ENCODE measurements around the gene GPC6.

GPC6 gene

GRCh38 chr13:94444826-94445225, 1218.2 kb downstream of the GPC6 start:
- TF ChIP-seq CTCF (conservative IDR thresholded peaks at IDR 0.05; ENCODE audit: low read depth, low read length), result no peak
- Histone ChIP-seq H3K27me3 (ENCODE audit: insufficient read depth, low read depth) (no peaks in the 10 kb centered on the region), H4K20me1 (ENCODE audit: insufficient read depth) (no peaks in the 10 kb centered on the region), H3K4me1 (ENCODE audit: low read depth, poor library complexity, severe bottlenecking) (no peaks in the 10 kb centered on the region), H3K36me3 (ENCODE audit: insufficient read depth) (no peaks in the 10 kb centered on the region), H3K9ac (no peak overlapping the region), H3K4me3 (IDR thresholded peaks at IDR 0.05; ENCODE audit: insufficient read depth, low read depth, low read length) (no peak overlapping the region), H3K79me2 (ENCODE audit: insufficient read depth, low read depth) (no peaks in the 10 kb centered on the region), H2AFZ (ENCODE audit: low read depth) (no peak overlapping the region), H3K4me2 (no peak overlapping the region), H3K27ac (no peak overlapping the region)

GRCh38 chr13:94454334-94454733, 1227.7 kb downstream of the GPC6 start:
- Histone ChIP-seq H3K4me1 (ENCODE audit: low read depth, poor library complexity, severe bottlenecking) (no peaks in the 10 kb centered on the region), H3K79me2 (ENCODE audit: insufficient read depth, low read depth) (no peaks in the 10 kb centered on the region), H4K20me1 (ENCODE audit: insufficient read depth) (no peaks in the 10 kb centered on the region), H3K4me2 (no peak overlapping the region), H3K4me3 (IDR thresholded peaks at IDR 0.05; ENCODE audit: insufficient read depth, low read depth, low read length) (no peak overlapping the region), H3K27me3 (ENCODE audit: insufficient read depth, low read depth) (no peaks in the 10 kb centered on the region), H3K36me3 (ENCODE audit: insufficient read depth) (no peaks in the 10 kb centered on the region), H3K27ac (no peak overlapping the region), H3K9ac (no peak overlapping the region), H2AFZ (ENCODE audit: low read depth) (no peak overlapping the region)
- TF ChIP-seq CTCF (conservative IDR thresholded peaks at IDR 0.05; ENCODE audit: low read depth, low read length), result no peak

GRCh38 chr13:94454906-94455305, 1228.3 kb downstream of the GPC6 start:
- Histone ChIP-seq H3K36me3 (ENCODE audit: insufficient read depth) (no peaks in the 10 kb centered on the region), H3K27me3 (ENCODE audit: insufficient read depth, low read depth) (no peaks in the 10 kb centered on the region), H3K9ac (no peak overlapping the region), H3K27ac (no peak overlapping the region), H3K4me2 (no peak overlapping the region), H2AFZ (ENCODE audit: low read depth) (no peak overlapping the region), H4K20me1 (ENCODE audit: insufficient read depth) (no peaks in the 10 kb centered on the region), H3K4me1 (ENCODE audit: low read depth, poor library complexity, severe bottlenecking) (no peaks in the 10 kb centered on the region), H3K4me3 (IDR thresholded peaks at IDR 0.05; ENCODE audit: insufficient read depth, low read depth, low read length) (no peak overlapping the region), H3K79me2 (ENCODE audit: insufficient read depth, low read depth) (no peaks in the 10 kb centered on the region)
- no peak for TF ChIP-seq CTCF (conservative IDR thresholded peaks at IDR 0.05; ENCODE audit: low read depth, low read length)

GRCh38 chr13:94455414-94455813, 1228.8 kb downstream of the GPC6 start:
- H3K4me1 ChIP-seq (ENCODE audit: low read depth, poor library complexity, severe bottlenecking), result no peaks in the 10 kb centered on the region
- H2AFZ ChIP-seq (ENCODE audit: low read depth), result no peak overlapping the region
- H3K27me3 ChIP-seq (ENCODE audit: insufficient read depth, low read depth), result no peaks in the 10 kb centered on the region
- H3K4me3 ChIP-seq (IDR thresholded peaks at IDR 0.05; ENCODE audit: insufficient read depth, low read depth, low read length), result no peak overlapping the region
- H3K4me2 ChIP-seq, result no peak overlapping the region
- H4K20me1 ChIP-seq (ENCODE audit: insufficient read depth), result no peaks in the 10 kb centered on the region
- no peak for TF ChIP-seq CTCF (conservative IDR thresholded peaks at IDR 0.05; ENCODE audit: low read depth, low read length)
- H3K79me2 ChIP-seq (ENCODE audit: insufficient read depth, low read depth), result no peaks in the 10 kb centered on the region
- no peak overlapping the region for H3K27ac ChIP-seq
- no peaks in the 10 kb centered on the region for H3K36me3 ChIP-seq (ENCODE audit: insufficient read depth)
- no peak overlapping the region for H3K9ac ChIP-seq
